Measurements from ENCODE around the gene CDCP2.
"Not testable (repeated sequence)": the region's sequence is repeated elsewhere in the genome, so short reads cannot be mapped to it uniquely, and the experiment has no call there.

CDCP2 gene

GRCh38 chr1:54117815-54118563 is 34.8 kb downstream of the CDCP2 start:
- peak in 27 of 51 donors; percentile 7 to 69 (median 35) for DNase-seq

DNA sequence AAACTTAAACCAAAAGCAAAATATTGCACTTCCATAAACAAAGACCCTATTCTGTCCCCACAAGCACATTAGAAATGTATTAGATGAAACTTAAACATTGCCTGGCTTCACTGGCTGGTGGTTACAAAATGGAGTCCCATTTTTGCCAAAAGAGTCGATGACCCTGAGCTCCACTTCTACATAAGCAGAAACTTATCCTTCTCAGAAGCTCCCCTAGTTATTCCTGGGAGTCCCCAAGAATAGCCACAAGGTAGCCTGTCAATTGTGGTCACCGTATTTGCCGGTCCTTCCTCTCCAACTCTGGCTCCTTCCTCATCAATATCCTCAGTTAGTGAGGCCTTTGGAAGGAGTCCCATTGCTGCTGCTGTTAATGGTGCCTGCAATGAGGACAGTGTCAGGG is 37.3 kb downstream of the CDCP2 start:
- DNase-seq = no peak

DNA sequence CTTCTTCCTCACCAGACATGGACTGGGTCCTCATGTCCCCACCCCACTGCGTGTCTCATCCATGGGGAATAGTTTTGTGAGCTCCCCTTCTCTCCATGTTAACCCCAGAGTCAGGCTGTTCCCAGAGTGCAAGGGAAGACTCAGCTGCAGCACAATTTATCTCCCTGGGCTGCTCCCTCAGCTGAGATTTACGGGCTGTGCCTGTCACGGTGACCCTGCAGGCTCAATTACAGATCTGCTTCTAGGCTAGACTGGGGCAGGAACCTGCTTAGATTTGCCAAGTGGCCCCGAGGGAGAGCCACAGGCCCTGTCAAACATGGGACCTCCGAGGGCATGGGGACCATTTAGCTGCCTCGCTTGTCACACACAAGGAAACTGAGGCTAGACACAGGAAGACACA is 37.8 kb downstream of the CDCP2 start:
- DNase-seq = no peak

DNA sequence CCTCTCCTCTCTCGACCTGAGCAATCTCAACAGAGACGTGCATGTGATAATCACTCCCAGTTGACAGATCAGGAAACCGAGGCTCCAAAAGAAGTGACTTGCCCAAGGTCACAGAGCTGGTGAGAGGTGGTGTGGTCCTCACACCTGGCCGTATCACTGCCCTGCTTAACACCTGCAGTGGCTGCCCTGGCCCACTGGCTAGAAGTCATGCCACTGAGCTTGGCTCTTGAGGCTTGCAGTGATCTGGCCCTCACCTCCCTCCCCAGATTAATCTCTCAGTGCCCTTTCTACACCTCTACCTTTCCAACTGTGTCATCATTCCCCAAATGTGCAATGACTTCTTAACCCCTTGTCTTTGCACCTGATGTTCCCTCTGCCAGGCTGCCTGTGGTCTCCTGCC is 38.8 kb downstream of the CDCP2 start:
- no peak for DNase-seq

DNA sequence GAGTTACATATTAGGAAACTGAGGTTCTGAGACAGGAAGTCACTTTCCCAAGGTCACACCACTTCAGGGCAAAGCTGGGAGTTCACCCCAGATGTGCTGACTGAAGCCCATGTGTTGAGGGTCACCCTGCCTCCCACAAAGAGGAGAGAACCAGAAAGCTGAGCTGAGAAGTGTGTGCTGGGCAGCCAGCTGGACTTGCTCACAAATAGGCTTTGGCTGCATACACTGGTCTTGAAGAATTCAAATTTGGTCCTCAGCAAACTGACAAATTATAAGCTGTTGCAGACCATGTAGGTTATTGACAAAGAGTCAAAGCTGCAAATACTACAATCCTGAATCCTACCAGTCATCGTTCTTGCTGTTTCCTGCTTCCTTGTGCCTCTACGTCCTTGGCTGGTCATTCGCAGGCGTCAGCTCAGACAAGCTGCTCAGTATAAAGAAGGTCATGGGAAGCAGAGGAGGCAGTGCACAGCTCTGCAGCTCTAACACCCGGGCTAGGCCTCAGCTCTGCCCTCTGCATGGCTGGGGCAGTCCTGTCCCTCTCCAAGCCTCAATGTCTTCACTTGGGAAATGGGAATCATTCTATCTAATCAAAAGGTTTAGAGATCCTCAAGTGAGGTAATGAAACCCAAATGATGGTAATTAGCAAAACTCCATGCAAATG is 40.0 kb downstream of the CDCP2 start:
- DNase-seq = no peak

DNA sequence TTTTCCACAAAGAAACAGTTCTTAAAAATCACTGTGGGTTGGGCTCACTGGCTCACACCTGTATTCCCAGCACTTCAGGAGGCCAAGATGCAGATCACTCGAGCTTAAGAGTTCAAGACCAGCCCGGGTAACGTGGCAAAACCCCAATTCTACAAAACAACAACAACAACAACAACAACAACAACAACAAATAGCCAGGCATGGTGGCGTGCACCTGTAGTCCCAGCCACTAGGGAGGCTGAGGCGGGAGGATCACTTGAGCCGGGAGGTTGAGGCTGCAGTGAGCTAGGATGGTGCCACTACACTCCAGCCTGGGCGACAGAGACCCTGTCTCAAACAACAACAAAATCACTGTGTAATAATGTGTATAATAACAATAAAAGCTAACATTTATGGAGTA is 40.8 kb downstream of the CDCP2 start:
- DNase-seq = no peak

- no peak for DNase-seq
Observed at GRCh38 chr1:54111624-54112023, 41.2 kb downstream of the CDCP2 start.

- DNase-seq = no peak
Observed at GRCh38 chr1:54110996-54111395, 41.8 kb downstream of the CDCP2 start.

- no peak for DNase-seq
Observed at GRCh38 chr1:54109129-54110090, 43.4 kb downstream of the CDCP2 start.

DNA sequence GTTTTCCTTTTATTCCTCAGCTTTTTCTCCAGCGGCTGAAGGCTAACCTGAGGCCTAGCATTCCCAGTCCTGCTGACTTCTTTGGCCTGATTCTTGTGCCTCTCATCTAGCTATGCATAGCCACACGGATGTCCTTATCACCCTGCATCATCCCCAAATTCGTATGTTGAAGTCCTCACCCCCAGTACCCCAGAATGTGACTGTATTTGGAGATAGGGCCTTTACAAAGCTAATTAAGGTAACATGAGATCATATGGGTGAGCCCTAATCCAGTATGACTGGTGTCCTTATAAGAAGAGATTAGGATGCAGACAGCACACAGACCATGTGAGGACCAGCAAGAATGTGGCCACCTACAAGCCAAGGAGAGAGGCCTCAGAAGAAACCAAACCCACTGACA is 44.6 kb downstream of the CDCP2 start:
- no peak for DNase-seq

GRCh38 chr1:54107131-54107530 is 45.7 kb downstream of the CDCP2 start:
- no peak for DNase-seq

GRCh38 chr1:54105736-54106269 is 47.0 kb downstream of the CDCP2 start:
- DNase-seq = no peak

- no peak for DNase-seq
Observed at GRCh38 chr1:54105080-54105479, 47.7 kb downstream of the CDCP2 start.

- DNase-seq = not testable (repeated sequence)
Observed at GRCh38 chr1:54104613-54105012, 48.2 kb downstream of the CDCP2 start.

DNA sequence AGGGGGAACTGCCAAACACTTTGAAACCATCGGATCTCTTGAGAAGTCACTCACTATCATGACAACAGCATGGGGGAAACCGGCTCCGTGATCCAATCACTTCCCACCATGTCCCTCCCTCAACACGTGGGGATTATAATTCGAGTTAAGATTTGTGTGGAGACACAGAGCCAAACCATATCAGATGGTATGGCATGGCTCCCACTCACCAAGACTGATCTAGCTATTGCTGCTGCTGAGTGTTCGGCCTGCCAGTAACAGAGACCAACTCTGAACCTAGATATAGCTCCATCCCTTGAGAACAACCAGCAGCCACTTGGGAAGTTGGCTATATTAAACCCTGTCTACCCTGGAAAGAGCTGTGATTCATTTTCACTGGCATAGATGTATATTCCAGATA is 49.4 kb downstream of the CDCP2 start:
- peak in 1 of 51 donors; percentile 29 for DNase-seq

DNA sequence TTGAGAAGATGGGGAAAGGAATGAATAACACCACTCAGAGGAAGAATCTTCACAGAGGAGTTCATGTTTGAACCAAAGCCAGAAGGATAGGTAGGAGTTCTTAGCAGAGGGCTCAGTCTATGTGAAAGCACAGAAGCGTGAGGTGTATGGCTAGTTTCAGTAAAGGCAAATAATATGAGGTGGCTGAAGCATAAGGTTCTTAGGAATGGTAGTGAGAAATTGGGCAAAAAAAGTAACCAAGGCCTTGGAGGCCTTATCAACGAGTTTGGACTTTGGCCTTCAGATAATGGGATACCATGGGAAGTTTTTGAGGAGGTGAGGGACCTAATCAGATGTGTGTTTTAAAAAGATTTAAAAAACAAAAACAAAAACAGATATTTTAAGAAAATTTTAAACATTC is 52.3 kb downstream of the CDCP2 start:
- DNase-seq = no peak

DNA sequence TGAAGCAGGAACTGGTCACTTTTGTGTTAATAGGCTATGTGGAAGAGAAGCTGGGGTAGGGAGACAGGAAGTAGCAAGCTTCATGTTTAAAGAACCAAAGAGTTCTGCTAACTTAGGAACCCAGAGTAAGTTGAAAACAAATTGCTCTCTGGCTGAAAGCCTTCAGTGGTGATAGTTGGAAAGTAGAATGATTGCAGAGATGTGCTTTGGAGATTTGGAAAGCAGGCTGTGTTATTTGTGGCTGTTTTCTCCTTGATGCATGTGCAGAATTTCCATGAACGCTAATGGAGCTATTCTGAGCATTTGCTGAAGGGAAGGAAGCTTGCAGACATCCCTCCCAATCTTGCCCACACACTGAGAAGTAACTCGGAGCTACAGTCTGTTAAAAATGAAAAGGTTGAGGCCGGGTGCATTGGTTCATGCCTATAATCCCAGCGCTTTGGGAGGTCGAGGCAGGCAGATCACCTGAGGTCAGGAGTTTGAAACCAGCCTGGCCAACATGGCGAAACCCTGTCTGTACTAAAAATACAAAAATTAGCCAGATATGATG is 53.7 kb downstream of the CDCP2 start:
- no peak for DNase-seq

GRCh38 chr1:54096877-54097240 is 55.9 kb downstream of the CDCP2 start:
- DNase-seq = no peak

DNA sequence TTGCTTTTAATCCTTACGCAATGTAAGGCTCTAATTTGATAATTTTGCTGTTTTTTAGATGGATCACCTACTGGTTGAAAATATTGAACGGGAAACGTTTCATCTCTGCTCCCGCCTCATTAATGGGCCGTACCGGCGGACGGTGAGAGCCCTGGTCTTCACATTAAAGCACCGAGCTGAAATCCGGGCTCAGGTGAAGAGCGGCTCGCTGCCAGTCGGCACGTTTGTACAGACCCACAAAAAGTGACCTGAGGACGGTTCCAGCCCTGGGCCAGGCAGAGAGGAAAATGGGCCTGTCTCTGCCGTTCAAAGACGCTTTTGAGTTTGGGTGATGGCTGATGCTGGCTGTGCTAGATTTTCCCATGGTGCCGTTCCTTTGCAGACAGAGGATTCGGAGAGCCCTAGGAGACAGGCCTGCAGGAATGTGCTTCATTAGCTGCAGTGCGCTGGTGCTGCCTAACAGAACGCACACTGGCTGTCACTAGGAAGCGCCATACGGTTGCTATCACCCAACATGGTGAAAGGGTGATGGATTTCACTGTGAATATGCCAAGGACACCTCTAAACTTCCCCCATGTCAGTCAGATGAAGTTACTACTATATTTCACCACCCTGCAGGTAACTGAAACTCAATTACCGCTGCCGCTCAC is 56.4 kb downstream of the CDCP2 start:
- DNase-seq = no peak

DNA sequence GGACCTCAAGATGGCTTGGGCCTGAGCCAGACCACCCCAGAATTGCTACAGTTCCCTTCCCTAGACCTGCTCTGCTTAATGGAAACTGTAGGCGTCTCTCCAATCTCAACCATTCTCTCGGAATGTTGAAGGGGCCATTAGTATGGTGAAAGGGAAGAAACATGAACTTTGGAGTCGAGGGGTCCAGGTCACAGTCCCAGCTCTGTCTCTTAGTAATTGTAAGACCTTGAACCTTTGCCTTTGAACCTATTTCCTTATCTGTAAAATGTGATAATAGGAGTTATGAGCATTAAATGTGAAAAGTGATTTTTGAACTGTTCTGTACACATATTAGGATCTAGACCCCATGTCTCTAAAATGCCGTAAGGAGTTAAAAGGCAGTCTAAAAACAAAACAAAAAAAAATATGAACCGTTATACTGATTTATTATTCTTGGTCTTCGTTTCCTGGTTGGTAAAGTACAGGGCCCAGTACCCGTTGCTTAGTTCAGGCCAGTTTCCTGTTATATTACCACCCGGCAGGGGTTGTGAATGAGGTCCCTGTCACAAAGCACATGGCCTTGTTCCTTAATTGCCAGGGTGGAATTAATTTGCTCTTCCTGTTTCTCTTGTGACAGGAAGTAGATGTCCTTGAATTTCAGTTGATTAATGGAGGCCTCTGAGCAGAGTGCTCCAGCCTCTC is 57.1 kb downstream of the CDCP2 start:
- no peak for DNase-seq

GRCh38 chr1:54094730-54095105 is 58.1 kb downstream of the CDCP2 start:
- DNase-seq = not testable (repeated sequence)

Data from hypothalamus (tissue), 51 donors.